HG03196 (cell line): ENCODE results near the gene LPO.

Experiments used
- ATAC-seq: cut with Tn5 transposase; IDR thresholded peaks from one replicate; pipeline ENCODE4 v1.9.1; 2021; ENCODE audit not compliant: unreplicated experiment

The LPO gene

GRCh38 chr17:58228679-58229078, 9.7 kb upstream of the LPO start:
- ATAC-seq = no peak

- no peak for ATAC-seq
Observed at GRCh38 chr17:58229384-58229783, 9.0 kb upstream of the LPO start.

GRCh38 chr17:58229881-58230280, 8.5 kb upstream of the LPO start:
- ATAC-seq = no peak

GRCh38 chr17:58231641-58232040, 6.7 kb upstream of the LPO start:
- ATAC-seq = no peak

GRCh38 chr17:58232707-58233156, 5.7 kb upstream of the LPO start:
- ATAC-seq = peak; percentile 80

GRCh38 chr17:58233543-58233942, 4.8 kb upstream of the LPO start:
- ATAC-seq = no peak

GRCh38 chr17:58234512-58234911, 3.9 kb upstream of the LPO start:
- ATAC-seq = no peak

GRCh38 chr17:58235821-58236220, 2.6 kb upstream of the LPO start:
- no peak for ATAC-seq

GRCh38 chr17:58236394-58236793, 2.0 kb upstream of the LPO start:
- no peak for ATAC-seq

- ATAC-seq = no peak
Observed at GRCh38 chr17:58239987-58240386, 1.6 kb downstream of the LPO start.

GRCh38 chr17:58242171-58242784, 3.9 kb downstream of the LPO start:
- ATAC-seq = no peak

GRCh38 chr17:58244963-58245362, 6.6 kb downstream of the LPO start:
- ATAC-seq = no peak

GRCh38 chr17:58245428-58246103, 7.2 kb downstream of the LPO start:
- ATAC-seq = no peak

- ATAC-seq = no peak
Observed at GRCh38 chr17:58246104-58246740, 7.8 kb downstream of the LPO start.

- no peak for ATAC-seq
Observed at GRCh38 chr17:58246781-58247180, 8.4 kb downstream of the LPO start.

- ATAC-seq = no peak
Observed at GRCh38 chr17:58247511-58248363, 9.4 kb downstream of the LPO start.

- ATAC-seq = no peak
Observed at GRCh38 chr17:58248955-58249269, 10.5 kb downstream of the LPO start.

- no peak for ATAC-seq
Observed at GRCh38 chr17:58249270-58250133, 11.1 kb downstream of the LPO start.

- ATAC-seq = no peak
Observed at GRCh38 chr17:58250344-58251011, 12.1 kb downstream of the LPO start.

- no peak for ATAC-seq
Observed at GRCh38 chr17:58252141-58252540, 13.8 kb downstream of the LPO start.
